Muscle of leg (tissue), 9 donors: ENCODE measurements around the gene NAA20. TPM values are rescaled to one million over a fixed set of nuclear protein-coding genes. Genes with fewer than 3 reads are reported as not detected.

Source experiments
- polyA plus RNA-seq, 8 donors: library from polyadenylated mRNA; unstranded; fragments of 120-200 nt; gene quantifications; one replicate each; pipeline versions ENCODE4 v1.2.1 to v1.2.3, GENCODE V29; 2013; ENCODE audit warnings: inconsistent platforms in 1 of 8, low replicate concordance in 1 of 8; ENCODE audit not compliant: insufficient read length in 8 of 8, insufficient read depth in 1 of 8
- total RNA-seq: library from RNA; stranded (reverse); fragments of 120-200 nt; gene quantifications from one replicate; pipeline ENCODE4 v1.2.4, GENCODE V29; 2013

NAA20 gene
- total and polyA plus RNA-seq, 9 donors = 40.9 to 72.4 (median 67.2) TPM

Other genes starting within 250 kb of the NAA20 start
- 27.3 TPM for gene CRNKL1, start 35.1 kb downstream of the NAA20 start, total RNA-seq
- gene CRNKL1, start 35.1 kb downstream of the NAA20 start, polyA plus RNA-seq = 10 to 100 TPM; 21.0 to 28.9 (median 22.8) TPM
- 0.71 TPM for gene CFAP61, start 35.2 kb downstream of the NAA20 start, total RNA-seq
- gene CFAP61, start 35.2 kb downstream of the NAA20 start, polyA plus RNA-seq = 1 to 10 TPM in 7 of 8 donors, under 1 TPM in 1; 0.37 to 4.7 (median 2.6) TPM